GM12878 (cell line): ENCODE data around the gene DDAH1.

Experiments used
- CEBPB ChIP-seq, 2 experiments: fragments of 150-350 bp in 1 of 2; IDR thresholded peaks; 2 replicates each; pipeline ENCODE4 v1.6.1; 2012 to 2014; ENCODE audit warnings: low read depth in 2 of 2, low read length in 2 of 2, borderline replicate concordance in 1 of 2, inconsistent platforms in 1 of 2
- HCFC1 ChIP-seq: fragments of 150-350 bp; IDR thresholded peaks from 2 replicates; pipeline ENCODE4 v1.6.1; 2014; ENCODE audit warnings: low read length
- MAX ChIP-seq: IDR thresholded peaks from 2 replicates; pipeline ENCODE4 v1.6.1; 2012; ENCODE audit warnings: low read depth, low read length, improper control_type of control experiment
- POLR2A ChIP-seq: IDR thresholded peaks from 2 replicates; pipeline ENCODE4 v1.6.1; 2011; ENCODE audit warnings: low read depth, mild to moderate bottlenecking, low read length
- POLR2AphosphoS2 ChIP-seq: IDR thresholded peaks from 2 replicates; pipeline ENCODE4 v1.6.1; 2011; ENCODE audit warnings: low read depth, mild to moderate bottlenecking, low read length, improper control_type of control experiment, moderate library complexity
- POLR2AphosphoS5 ChIP-seq: IDR thresholded peaks from 2 replicates; pipeline ENCODE4 v1.6.1; 2011; ENCODE audit warnings: mild to moderate bottlenecking, low read length, inconsistent platforms
- SMC3 ChIP-seq: IDR thresholded peaks from 2 replicates; pipeline ENCODE4 v1.6.1; 2011; ENCODE audit warnings: low read length, improper control_type of control experiment, borderline replicate concordance
- USF2 ChIP-seq: IDR thresholded peaks from 2 replicates; pipeline ENCODE4 v1.6.1; 2011; ENCODE audit warnings: low read depth, low read length, improper control_type of control experiment, borderline replicate concordance
- ZNF274 ChIP-seq: IDR thresholded peaks from one replicate; pipeline ENCODE4 v1.8.0; 2011; ENCODE audit not compliant: insufficient read length, insufficient read depth

- TF ChIP-seq POLR2A = no peak
- TF ChIP-seq SMC3 = no peak
- TF ChIP-seq POLR2AphosphoS5 = no peak
- TF ChIP-seq MAX = no peak
- TF ChIP-seq POLR2AphosphoS2 = no peak
- no peak for TF ChIP-seq ZNF274
- TF ChIP-seq USF2 = no peak
- TF ChIP-seq CEBPB (IDR thresholded peaks at IDR 0.05; ENCODE audit: borderline replicate concordance in 1 of 2, low read depth in 2 of 2, low read length in 2 of 2) = no peak
- no peak for TF ChIP-seq HCFC1
These were observed 1.0 kb downstream of the DDAH1 start for GRCh38 chr1:85463731-85464496.
